ENCODE measurements around the gene PRKCSH. TPM values are rescaled to one million over a fixed set of nuclear protein-coding genes. Genes with fewer than 3 reads are reported as not detected.
"Not testable (repeated sequence)": the region's sequence is repeated elsewhere in the genome, so short reads cannot be mapped to it uniquely, and the experiment has no call there.

Gene PRKCSH, protein sequence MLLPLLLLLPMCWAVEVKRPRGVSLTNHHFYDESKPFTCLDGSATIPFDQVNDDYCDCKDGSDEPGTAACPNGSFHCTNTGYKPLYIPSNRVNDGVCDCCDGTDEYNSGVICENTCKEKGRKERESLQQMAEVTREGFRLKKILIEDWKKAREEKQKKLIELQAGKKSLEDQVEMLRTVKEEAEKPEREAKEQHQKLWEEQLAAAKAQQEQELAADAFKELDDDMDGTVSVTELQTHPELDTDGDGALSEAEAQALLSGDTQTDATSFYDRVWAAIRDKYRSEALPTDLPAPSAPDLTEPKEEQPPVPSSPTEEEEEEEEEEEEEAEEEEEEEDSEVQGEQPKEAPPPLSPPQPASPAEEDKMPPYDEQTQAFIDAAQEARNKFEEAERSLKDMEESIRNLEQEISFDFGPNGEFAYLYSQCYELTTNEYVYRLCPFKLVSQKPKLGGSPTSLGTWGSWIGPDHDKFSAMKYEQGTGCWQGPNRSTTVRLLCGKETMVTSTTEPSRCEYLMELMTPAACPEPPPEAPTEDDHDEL
- 123 TPM for total RNA-seq
- long read RNA-seq, partial matches to known transcripts: 9 of 41 reads
- long read RNA-seq, other reads (novel, unspliced or antisense): 29 of 41 reads

DNA sequence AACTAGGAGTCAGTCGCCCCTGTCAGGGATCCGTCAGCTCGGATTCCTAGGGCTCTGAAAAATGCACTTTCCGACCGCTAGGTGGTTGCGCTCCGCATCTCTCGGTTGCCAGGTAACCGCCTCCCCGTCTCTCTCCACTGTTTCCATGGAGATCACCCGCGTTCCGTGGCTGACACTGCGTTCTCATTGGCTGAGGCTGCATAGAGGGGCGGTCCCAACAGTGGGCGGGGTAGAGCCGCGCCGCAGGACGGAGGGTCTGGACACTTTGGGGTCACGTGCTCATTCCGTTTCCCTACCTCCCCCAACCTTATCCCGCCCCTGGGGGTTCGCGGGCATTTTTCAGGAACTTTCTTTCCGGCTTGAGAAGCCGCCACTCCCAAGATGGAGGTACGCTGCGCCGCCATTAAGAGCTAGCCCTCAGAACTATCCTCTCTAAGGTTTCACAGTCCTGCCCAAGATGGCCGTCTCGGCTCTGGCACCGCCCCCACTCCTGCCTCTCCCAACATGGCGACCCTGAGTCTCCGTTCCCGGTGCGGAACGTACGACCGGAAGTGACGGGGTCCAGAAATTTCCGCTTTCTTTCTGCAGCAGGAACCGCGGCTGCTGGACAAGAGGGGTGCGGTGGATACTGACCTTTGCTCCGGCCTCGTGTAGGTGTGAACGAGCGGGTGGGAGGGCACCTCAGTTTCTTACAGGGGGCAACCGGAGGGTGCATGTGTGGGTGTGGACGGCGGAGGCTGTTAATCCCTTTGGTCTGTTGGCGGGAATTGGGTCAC lies at the start of gene PRKCSH, which contains the start of gene ODAD3:
Gene PRKCSH (plus strand): TSS at position 579 of the 776 bp plus-strand sequence. CDS start 483 bp downstream, outside the sequence.
Gene ODAD3 (minus strand): TSS at position 65 of the 776 bp plus-strand sequence. CDS start 105 bp downstream, outside the sequence.
- intact Hi-C loops (cut with DNase I): loop anchor here (2.0 kb wide), 2 partner anchors 60 to 70 kb away; partner anchors contain the start of genes SWSAP1 and ZNF653
- ATAC-seq (peak; percentile 98), DNase-seq (ENCODE audit: missing footprints) (peak; percentile 99)

DNA sequence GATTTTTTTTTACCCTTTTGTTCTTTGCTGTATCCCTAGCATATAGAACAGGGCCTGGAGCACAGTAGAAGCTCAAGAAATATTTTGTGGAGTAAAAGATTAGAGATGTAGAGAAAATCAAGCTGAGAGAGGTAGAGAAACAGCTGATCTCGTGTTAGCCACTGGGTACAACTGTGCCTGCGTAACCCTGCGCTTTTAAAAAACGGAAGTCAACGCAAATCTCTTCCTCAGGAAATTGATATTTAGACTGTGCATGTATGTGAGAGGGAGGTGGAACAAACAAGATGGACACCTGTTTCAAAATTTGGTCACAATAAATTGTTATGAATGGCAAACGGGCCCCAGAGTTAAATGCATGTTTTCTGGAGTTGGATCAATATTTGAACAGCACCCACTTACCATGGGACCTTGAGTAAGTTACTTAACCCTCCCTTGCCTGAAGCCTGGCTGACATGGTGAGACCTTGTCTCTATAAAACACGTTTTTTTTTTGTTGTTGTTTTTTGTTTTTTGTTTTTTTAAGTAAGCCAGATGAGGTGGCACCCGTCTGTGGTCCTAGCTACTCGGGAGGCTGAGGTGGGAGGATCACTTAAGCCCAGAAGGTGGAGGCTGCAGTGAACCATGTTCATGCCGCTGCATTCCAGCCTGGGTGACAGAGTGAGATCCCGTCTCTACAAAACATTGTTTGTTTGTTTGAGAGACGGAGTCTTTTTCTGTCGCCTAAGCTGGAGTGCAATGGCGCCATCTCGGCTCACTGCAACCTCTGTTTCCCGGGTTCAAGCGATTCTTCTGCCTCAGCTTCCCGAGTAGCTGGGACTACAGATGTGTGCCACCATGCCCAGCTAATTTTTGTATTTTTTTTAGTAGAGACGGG lies 48.0 kb upstream of the PRKCSH start:
- no peak for ATAC-seq
- no peak for DNase-seq (ENCODE audit: missing footprints)
- intact Hi-C loops (cut with DNase I): no loop called here

DNA sequence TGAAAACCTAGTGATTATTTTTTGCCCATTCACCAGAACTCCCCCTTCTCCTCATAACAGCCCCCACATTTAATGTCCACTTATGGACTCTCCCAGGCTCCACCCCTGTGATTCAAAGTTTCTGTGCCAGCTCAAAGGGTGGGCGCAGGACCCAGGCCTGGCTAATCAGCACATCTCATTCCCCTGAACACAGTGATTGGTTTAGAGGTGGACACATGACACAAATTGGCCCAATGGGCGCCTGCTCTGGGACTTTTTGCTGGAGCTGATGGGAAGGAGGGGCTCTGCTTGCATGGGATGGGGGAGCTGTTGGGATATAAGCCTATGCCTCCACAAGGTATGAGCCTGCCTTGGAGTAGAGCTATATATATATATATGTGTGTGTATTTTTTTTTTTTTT lies 45.1 kb upstream of the PRKCSH start:
- ATAC-seq (no peak), DNase-seq (ENCODE audit: missing footprints) (no peak)
- intact Hi-C loops (cut with DNase I): no loop called here

DNA sequence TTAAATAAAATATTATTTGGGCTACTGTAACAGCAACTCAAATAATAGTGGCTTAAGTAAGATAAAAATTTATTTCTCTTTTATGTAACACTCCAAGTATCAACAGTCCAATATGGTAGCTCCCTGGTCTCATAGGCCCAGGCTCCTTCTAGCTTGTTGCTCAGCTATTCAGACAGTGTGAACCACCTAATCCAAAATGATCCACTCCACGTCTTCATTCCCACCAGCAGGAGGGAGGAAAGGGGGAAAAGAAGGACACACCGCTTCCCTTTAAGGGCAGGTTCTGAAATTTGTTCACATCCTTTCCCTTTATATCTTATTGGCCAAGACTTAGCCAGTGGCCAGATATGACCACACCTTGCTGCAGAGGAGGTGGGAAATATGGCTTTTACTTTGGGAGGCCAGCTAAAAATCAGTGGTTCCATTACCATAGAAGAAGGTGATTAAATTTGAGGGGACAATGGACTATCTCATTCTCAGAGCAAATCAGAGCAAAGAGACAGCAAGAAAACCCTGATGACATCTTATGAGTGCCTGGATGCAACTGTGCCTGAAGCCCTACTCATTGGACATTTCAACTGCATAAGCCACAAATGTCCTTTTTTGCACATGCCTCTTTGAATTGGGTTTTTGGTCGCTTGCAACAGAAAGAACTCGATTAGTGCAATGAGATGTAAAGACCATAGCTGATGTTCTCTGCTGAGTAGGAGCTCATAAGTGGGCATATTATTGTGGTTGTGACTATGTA lies 44.3 kb upstream of the PRKCSH start:
- DNase-seq (ENCODE audit: missing footprints): no peak
- intact Hi-C loops (cut with DNase I): no loop called here
- no peak for ATAC-seq

DNA sequence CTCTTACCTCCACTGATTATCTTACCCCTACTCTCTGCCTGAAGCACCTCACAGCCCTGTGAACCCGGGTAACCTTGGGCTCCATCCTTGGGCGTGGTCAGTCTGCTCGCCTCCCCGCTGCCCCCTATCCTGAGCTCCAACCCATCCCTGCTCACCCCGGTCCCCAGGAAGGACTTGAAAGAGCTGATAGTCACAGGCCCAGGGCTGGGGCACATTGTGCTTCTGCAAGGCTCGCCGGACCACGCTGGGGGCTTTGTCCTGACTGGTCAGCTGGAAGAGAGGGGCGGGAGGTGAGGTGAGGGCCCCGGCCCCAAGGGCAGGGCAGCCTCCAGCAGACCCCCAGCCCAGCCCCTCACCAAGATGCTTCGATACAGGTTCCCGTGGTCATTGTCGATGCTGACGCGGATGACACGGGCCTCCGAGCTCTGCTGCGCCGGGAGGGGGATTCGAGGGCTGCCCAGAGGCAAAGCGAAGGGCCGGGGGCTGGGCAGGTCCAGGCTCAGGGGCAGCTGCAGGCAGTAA lies 38.3 kb upstream of the PRKCSH start:
- intact Hi-C loops (cut with DNase I): no loop called here
- ATAC-seq (no peak), DNase-seq (ENCODE audit: missing footprints) (no peak)

DNA sequence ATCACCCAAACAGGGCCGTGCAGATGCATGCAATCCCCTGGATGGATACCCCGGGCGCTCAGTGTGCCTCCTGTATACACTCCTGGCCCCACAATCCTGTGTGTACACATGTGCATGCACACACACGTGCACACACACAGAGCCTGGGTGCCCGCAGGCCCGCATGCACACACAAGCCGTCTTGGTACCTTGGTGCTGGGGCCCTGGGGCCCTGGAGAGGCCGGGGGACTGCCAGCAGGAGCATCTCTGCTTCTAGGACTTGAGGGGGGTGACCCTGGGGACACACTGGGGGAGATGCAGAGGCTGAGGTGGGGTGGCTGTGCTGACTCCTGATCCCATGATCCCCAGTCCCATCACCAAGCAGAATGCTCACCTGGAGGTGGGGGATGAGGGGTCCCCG lies 35.8 kb upstream of the PRKCSH start:
- no peak for DNase-seq (ENCODE audit: missing footprints)
- intact Hi-C loops (cut with DNase I): no loop called here
- ATAC-seq: no peak

DNA sequence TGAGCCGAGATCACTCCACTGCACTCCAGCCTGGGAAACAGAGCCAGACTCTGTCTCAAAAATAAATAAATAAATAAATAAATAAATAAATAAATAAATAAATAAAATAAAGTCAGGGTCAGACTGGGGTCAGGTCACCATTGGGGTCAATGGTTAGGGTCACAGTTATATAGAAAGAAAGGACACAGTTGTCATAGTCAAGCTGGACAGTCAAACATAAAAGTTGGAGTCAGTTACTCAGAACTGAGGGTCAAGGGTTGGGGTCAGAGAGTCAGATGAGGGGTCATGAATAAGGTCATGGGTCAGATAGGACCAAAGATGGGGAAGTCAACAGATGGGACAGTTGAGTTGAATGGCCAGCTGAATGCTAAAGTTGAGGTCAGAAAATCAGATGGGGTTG lies 34.6 kb upstream of the PRKCSH start:
- intact Hi-C loops (cut with DNase I): no loop called here
- no peak for DNase-seq (ENCODE audit: missing footprints)
- no peak for ATAC-seq

DNA sequence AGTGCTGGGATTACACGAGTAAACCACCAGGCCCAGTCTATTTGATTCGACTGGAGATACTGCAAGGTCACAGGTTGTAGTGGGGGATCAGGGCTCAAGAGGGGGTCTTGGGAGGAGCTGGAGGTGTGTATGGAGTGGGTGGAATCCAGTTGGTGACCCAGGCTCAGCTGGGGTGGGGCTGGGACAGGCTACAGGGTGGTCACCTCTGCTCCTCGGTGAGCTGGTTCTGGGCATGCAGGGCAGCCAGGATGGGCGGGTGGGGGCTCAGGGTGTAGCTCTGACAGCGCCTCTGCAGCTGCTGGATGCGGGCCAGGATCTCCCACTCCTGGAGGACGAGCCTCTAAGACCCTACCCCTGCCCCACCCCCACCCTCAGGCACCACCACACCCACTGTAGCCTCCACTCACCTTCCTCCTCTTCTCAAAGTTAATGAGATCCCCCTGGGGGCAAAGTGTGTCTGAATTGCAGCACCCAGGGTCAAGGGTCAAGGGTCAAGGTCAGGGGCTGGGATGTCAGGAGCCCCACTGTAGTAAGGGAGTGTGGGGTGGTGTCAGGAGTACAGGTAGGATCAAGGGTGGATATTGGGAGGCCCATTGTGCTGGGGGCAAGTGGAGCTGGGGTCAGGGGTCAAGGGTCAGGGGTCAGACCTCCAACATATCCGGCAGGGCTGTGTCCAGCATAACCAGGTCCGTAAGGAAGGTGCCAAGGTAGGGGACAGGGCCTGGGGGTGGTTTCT lies 33.5 kb upstream of the PRKCSH start:
- no peak for DNase-seq (ENCODE audit: missing footprints)
- no peak for ATAC-seq
- intact Hi-C loops (cut with DNase I): no loop called here

DNA sequence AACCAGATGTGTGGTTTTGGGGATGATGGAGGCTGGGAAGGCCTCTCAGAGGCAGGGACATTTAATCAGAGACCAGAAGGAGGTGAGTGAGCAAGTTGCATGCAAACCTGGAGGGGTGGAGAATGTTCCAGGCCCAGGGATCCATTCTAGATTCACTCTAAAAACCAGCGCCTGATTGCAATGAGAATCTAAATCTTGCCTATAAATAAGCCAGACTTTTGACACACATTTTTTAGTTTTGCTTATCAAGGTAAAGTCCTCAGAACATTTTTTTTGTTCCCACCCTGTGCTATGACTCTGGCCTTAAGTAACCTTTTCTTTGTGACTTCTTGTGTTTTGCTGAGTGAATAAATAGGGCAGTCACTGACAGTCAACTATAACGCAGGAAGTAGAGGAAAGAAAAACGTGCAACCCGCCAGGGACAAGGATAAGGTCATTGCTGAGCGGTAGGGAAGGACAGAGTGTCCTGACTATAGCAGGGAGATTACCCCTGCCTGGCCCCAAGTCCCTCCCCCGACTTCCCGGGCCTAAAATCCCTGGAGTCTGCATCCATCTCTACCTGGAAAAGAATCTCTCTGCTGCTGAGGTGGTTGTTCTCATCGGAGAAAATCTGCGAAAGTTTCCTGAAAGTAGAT lies 30.7 kb upstream of the PRKCSH start:
- DNase-seq (ENCODE audit: missing footprints): no peak
- intact Hi-C loops (cut with DNase I): no loop called here
- ATAC-seq: peak; percentile 54

DNA sequence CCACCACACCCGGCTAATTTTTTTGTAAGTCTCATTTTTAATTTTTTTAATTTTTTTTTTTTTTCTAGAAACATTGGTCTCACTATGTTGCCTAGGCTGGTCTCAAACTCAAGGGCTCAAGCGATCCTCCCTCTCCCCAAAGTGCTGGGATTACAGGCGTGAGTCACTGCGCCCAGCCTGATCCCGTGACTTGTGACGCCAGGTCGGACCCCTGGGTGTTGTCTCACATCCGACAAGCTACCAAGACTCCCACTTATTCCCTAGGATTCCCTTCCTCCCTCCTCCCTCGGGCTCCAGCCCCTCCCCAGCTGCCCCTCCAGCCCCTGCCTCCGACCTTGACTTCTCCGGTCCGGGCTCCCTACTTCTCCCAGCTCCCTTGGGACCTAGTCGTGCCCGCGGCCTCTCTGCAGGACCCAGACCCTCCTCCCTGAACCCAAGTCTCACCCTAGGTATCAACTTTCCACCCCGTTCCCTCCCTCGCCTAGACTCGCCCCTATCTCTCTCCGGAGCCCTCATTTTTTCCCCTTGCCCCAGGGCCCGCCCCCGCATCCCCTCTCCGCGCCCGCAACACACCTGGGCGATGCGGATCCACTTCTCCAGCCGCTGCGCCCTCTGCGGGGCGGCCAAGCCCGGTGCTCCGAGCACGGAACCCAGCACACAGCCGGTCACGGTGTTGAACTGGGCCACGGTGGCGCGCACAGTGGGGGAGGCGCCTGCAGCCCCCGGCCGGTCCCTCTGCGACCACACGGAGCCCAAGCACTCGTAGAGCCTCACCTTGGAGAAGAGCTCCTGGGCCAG lies 29.4 kb upstream of the PRKCSH start:
- intact Hi-C loops (cut with DNase I): no loop called here
- ATAC-seq (peak; percentile 70), DNase-seq (ENCODE audit: missing footprints) (no peak)

DNA sequence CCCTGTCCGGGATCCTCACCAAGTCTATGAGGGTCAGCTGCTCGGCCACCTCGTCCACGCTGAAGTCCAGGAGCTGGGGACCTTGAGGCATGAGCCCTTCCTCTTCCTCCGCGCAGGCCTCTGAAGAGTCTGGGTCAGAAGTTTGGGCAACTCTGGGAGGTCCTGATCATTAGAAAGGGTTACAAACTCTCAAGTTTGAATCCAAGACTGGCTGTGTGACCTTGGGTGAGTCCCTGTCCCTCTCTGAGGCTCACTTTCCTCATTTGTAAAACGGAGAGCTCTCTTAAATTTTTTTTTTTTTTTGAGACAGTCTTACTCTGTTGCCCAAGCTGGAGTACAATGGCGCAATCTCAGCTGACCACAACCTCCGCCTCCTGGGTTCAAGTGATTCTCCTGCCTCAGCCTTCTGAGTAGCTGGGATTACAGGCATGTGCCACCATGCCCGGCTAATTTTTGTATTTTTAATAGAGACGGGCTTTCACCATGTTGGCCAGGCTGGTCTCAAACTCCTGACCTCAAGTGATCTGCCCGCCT lies 28.7 kb upstream of the PRKCSH start:
- DNase-seq (ENCODE audit: missing footprints); intact Hi-C loops (cut with DNase I): not testable (repeated sequence)
- ATAC-seq: peak; percentile 14

DNA sequence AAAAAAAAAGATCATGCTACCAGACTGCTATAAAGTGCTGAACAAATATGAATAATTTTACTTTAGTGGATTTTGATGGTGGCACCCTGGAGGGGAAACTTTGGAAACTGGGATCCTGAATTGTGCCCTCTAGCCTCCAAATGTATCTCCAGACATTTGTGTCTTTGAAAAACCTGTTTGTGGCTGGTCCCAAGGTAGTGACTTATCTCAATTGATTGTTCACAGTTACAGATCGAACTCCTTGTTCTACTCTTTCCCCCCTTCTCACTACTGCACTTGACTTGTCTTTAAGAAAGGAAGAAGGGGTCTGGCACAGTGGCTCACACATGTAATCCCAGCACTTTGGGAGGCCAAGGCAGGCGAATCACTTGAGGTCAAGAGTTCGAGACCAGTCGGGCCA lies 26.8 kb upstream of the PRKCSH start:
- intact Hi-C loops (cut with DNase I): no loop called here
- ATAC-seq (no peak), DNase-seq (ENCODE audit: missing footprints) (no peak)

DNA sequence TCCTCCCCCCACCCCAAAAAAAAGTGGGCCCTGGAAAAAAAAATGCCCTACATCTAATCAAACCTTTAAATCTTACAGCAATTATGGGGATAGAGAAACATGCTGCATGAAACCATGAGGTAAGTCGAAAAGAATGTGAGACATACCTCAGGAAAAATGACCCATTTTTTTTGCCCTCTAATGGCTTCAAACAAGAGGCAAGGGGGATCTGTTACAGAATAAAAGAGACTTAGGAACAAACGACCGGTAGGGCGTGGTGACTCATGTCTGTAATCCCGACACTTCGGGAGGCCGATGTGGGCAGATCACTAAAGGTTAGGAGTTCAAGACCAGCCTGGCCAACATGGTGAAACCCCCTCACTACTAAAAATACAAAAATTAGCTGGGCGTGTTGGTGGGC lies 24.8 kb upstream of the PRKCSH start:
- intact Hi-C loops (cut with DNase I): no loop called here
- ATAC-seq (no peak), DNase-seq (ENCODE audit: missing footprints) (no peak)

DNA sequence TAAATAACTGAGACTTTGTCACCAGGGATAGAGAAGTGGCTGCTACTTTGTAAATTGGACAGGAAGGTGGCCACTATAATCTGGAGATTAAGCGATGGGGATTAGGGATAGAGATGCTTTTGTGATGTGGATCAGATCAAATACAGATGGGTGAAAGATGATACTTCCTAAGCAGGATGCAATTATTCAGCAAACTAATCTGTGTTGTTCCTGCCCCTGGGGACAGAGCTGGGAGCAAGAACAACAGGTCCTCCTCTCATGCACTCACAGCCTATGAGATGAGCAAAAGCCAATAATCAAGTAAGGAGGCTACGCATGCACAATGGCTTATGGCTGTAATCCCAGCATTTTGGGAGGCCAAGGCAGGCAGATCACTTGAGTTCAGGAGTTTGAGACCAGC lies 20.9 kb upstream of the PRKCSH start:
- ATAC-seq (no peak), DNase-seq (ENCODE audit: missing footprints) (no peak)
- intact Hi-C loops (cut with DNase I): no loop called here

DNA sequence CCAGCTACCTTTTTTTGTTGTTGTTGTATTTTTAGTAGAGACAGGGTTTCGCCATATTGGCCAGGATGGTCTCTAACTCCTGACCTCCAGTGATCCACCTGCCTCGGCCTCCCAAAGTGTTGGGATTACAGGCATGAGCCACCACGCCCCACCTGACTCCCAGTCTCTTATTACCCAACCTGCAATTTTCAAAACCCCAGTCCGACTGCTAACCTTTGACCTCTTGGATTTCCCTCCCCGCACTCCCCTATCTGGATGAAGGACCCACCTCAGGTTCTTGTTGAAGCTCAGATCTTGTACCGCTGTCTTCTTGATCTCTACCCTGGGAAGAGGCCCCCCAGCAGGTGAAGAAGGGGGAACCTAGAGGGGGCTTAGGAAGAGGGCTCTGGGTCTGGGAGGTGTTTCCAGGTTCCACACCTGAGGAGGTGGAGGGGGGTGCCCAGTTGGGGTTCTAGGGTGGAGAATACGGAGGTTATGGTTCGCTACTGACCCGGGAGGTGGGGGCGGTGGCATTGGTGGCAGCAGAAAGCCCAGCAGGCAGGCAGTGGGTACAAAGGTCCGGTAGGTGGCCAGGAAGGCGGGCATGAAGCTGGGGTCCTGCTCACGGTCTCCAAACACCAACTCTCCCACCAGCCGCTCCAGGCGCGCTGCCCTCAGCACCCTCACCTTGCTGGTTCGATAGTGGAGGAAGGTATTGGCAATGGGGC lies 18.9 kb upstream of the PRKCSH start:
- DNase-seq (ENCODE audit: missing footprints): no peak
- intact Hi-C loops (cut with DNase I): no loop called here
- no peak for ATAC-seq

Data from Right ventricle myocardium inferior (tissue), 1 donor.